H1 (cell line): ENCODE results near the gene ODF4. TPM values are rescaled to one million over a fixed set of nuclear protein-coding genes. Genes with fewer than 3 reads are reported as not detected.

Experiments
- CTCF ChIA-PET: fragments of 300-600 bp; sonication (Branson Sonifier 250); formaldehyde crosslinking; loops from one replicate; lab custom pipeline; 2021; ENCODE audit not compliant: partially characterized antibody; lab: Charles Lee
- POLR2A ChIA-PET: fragments of 300-600 bp; sonication (Branson Sonifier 250); formaldehyde crosslinking; loops from one replicate; lab custom pipeline; 2021; ENCODE audit warnings: inconsistent platforms; ENCODE audit not compliant: partially characterized antibody; lab: Charles Lee
- DNase-seq, 2 experiments: peaks; one replicate each; pipeline versions ENCODE4 v3.0.0 to v3.0.0-alpha.2; 2010 to 2022; ENCODE audit warnings: low spot score in 2 of 2, low read depth in 1 of 2, mixed read lengths in 1 of 2
- FAIRE-seq: peaks from 2 replicates; lab custom pipeline; 2011; peaks lifted over from hg19 to GRCh38; lab: Jason Lieb, UNC
- H2AFZ ChIP-seq: 2 replicates; pipeline ENCODE4 v1.8.1; 2012; ENCODE audit warnings: low read length, inconsistent platforms
- H2AK5ac ChIP-seq: 2 replicates; pipeline ENCODE4 v1.6.1; 2013; ENCODE audit warnings: low read depth, low read length
- H2BK120ac ChIP-seq: replicated peaks from 2 replicates; pipeline ENCODE3; 2013; ENCODE audit warnings: low read depth, low read length, inconsistent platforms
- H2BK12ac ChIP-seq: 2 replicates; pipeline ENCODE4 v1.6.1; 2013; ENCODE audit warnings: low read depth, low read length
- H2BK15ac ChIP-seq: 2 replicates; pipeline ENCODE4 v1.6.1; 2013; ENCODE audit warnings: low read length
- H2BK20ac ChIP-seq: 2 replicates; pipeline ENCODE4 v1.6.1; 2013; ENCODE audit warnings: low read length
- H2BK5ac ChIP-seq: 2 replicates; pipeline ENCODE4 v1.6.1; 2013; ENCODE audit warnings: low read depth, low read length
- H3K14ac ChIP-seq: 2 replicates; pipeline ENCODE4 v1.6.1; 2013; ENCODE audit warnings: inconsistent platforms; ENCODE audit not compliant: insufficient read length
- H3K18ac ChIP-seq: 2 replicates; pipeline ENCODE4 v1.6.1; 2013; ENCODE audit warnings: low read length; ENCODE audit errors: extremely low read depth
- H3K23ac ChIP-seq: 2 replicates; pipeline ENCODE4 v1.6.1; 2013; ENCODE audit warnings: inconsistent platforms; ENCODE audit not compliant: insufficient read length
- H3K23me2 ChIP-seq: 2 replicates; pipeline ENCODE4 v1.6.1; 2013; ENCODE audit warnings: low read depth, low read length
- H3K27ac ChIP-seq: 2 replicates; pipeline ENCODE4 v1.6.1; 2011; ENCODE audit warnings: low read depth, low read length, inconsistent platforms
- H3K27me3 ChIP-seq, 4 experiments: replicated peaks in 1 of 4; 1 replicate in 1 of 4; 2 replicates in 3 of 4; pipeline versions ENCODE4 v1.6.1 to v1.8.1; 2011 to 2013; ENCODE audit warnings: low read length in 3 of 4, mild to moderate bottlenecking in 3 of 4, inconsistent platforms in 2 of 4, mixed read lengths in 2 of 4, moderate library complexity in 1 of 4; ENCODE audit not compliant: control insufficient read depth in 3 of 4, insufficient read depth in 3 of 4; ENCODE audit errors: extremely low read depth in 1 of 4
- H3K36me3 ChIP-seq, 4 experiments: 2 replicates each; pipeline versions ENCODE4 v1.6.1 to v1.8.1; 2011 to 2013; ENCODE audit warnings: mild to moderate bottlenecking in 4 of 4, low read length in 3 of 4, moderate library complexity in 2 of 4, control low read depth in 1 of 4, inconsistent platforms in 1 of 4; ENCODE audit not compliant: insufficient read depth in 4 of 4, control insufficient read depth in 2 of 4
- H3K4ac ChIP-seq: replicated peaks from 2 replicates; pipeline ENCODE3; 2013; ENCODE audit warnings: low read length, low read depth, mixed read lengths, inconsistent platforms; ENCODE audit not compliant: insufficient read length
- H3K4me1 ChIP-seq, 4 experiments: replicated peaks in 1 of 4; 1 replicate in 1 of 4; 2 replicates in 3 of 4; pipeline versions ENCODE4 v1.6.1 to v1.8.1; 2011 to 2013; ENCODE audit warnings: low read length in 3 of 4, inconsistent platforms in 2 of 4, mixed read lengths in 1 of 4; ENCODE audit not compliant: insufficient read depth in 4 of 4, control insufficient read depth in 3 of 4
- H3K4me2 ChIP-seq, 2 experiments: 2 replicates each; pipeline versions ENCODE4 v1.6.1 to v1.8.1; 2011 to 2013; ENCODE audit warnings: low read depth in 2 of 2, low read length in 2 of 2, control low read depth in 1 of 2, inconsistent platforms in 1 of 2, mild to moderate bottlenecking in 1 of 2; ENCODE audit not compliant: insufficient read depth in 1 of 2
- H3K4me3 ChIP-seq, 4 experiments: fragments of 200-600, 300-600 bp in 1 of 4; sonication (generic), shearing (Covaris generic), sonication (Bioruptor Twin) in 1 of 4; 2 replicates each; pipeline versions ENCODE4 v1.5.1 to v1.8.1; 2011 to 2016; ENCODE audit warnings: low read length in 4 of 4, low read depth in 3 of 4, control low read depth in 2 of 4, inconsistent platforms in 2 of 4, mild to moderate bottlenecking in 2 of 4, mixed read lengths in 1 of 4, moderate library complexity in 1 of 4; ENCODE audit not compliant: insufficient read depth in 2 of 4; ENCODE audit errors: extremely low read depth in 1 of 4
- H3K56ac ChIP-seq: replicated peaks from 2 replicates; pipeline ENCODE3; 2013; ENCODE audit warnings: low read depth, mild to moderate bottlenecking, mixed read lengths, low read length, inconsistent platforms; ENCODE audit not compliant: insufficient read length
- H3K79me1 ChIP-seq: 2 replicates; pipeline ENCODE4 v1.6.1; 2013; ENCODE audit warnings: low read depth, low read length, control low read depth
- H3K79me2 ChIP-seq, 2 experiments: 2 replicates each; pipeline versions ENCODE4 v1.6.1 to v1.8.1; 2012 to 2013; ENCODE audit warnings: low read length in 2 of 2, mild to moderate bottlenecking in 2 of 2, inconsistent platforms in 1 of 2; ENCODE audit not compliant: insufficient read depth in 2 of 2, control insufficient read depth in 1 of 2
- H3K9ac ChIP-seq, 4 experiments: replicated peaks in 1 of 4; 1 replicate in 1 of 4; 2 replicates in 3 of 4; pipeline versions ENCODE4 v1.6.1 to v1.8.1; 2011 to 2013; ENCODE audit warnings: low read depth in 3 of 4, low read length in 3 of 4, control low read depth in 2 of 4, mild to moderate bottlenecking in 2 of 4, moderate library complexity in 2 of 4, inconsistent platforms in 1 of 4; ENCODE audit errors: extremely low read depth in 1 of 4
- H3K9me3 ChIP-seq, 2 experiments: 2 replicates each; pipeline versions ENCODE4 v1.6.1 to v1.8.1; 2012 to 2013; ENCODE audit warnings: mild to moderate bottlenecking in 2 of 2, moderate library complexity in 2 of 2, control low read depth in 1 of 2, inconsistent platforms in 1 of 2, low read depth in 1 of 2, low read length in 1 of 2, mixed read lengths in 1 of 2; ENCODE audit not compliant: insufficient read depth in 2 of 2
- H4K20me1 ChIP-seq, 2 experiments: replicated peaks in 1 of 2; 2 replicates each; pipeline versions ENCODE3 to v1.8.1; 2011 to 2013; ENCODE audit warnings: inconsistent platforms in 2 of 2, low read length in 2 of 2, mild to moderate bottlenecking in 1 of 2; ENCODE audit not compliant: insufficient read depth in 2 of 2, control insufficient read depth in 1 of 2
- H4K5ac ChIP-seq: 2 replicates; pipeline ENCODE4 v1.6.1; 2013; ENCODE audit warnings: low read length, low read depth, mixed read lengths, inconsistent platforms; ENCODE audit not compliant: insufficient read length
- H4K8ac ChIP-seq: 2 replicates; pipeline ENCODE4 v1.8.0; 2013; ENCODE audit warnings: mild to moderate bottlenecking, moderate library complexity, low read length, inconsistent platforms; ENCODE audit not compliant: insufficient read depth; ENCODE audit errors: extremely low read depth
- H4K91ac ChIP-seq: replicated peaks from 2 replicates; pipeline ENCODE3; 2013; ENCODE audit warnings: low read length, mixed read lengths, inconsistent platforms; ENCODE audit not compliant: insufficient read length
- ATF2 ChIP-seq: IDR thresholded peaks from 2 replicates; pipeline ENCODE4 v1.6.1; 2012; ENCODE audit warnings: low read length, inconsistent platforms
- RAD21 ChIP-seq, 2 experiments: IDR thresholded peaks in 1 of 2; conservative IDR thresholded peaks in 1 of 2; 2 replicates each; pipeline ENCODE4 v1.6.1; 2011; ENCODE audit warnings: low read depth in 2 of 2, low read length in 2 of 2, improper control_type of control experiment in 1 of 2, inconsistent platforms in 1 of 2, mild to moderate bottlenecking in 1 of 2, moderate library complexity in 1 of 2
- SP1 ChIP-seq: IDR thresholded peaks from 2 replicates; pipeline ENCODE4 v1.6.1; 2011; ENCODE audit warnings: low read depth, low read length
- TBP ChIP-seq: IDR thresholded peaks from 2 replicates; pipeline ENCODE4 v1.6.1; 2011; ENCODE audit warnings: low read depth, low read length, improper control_type of control experiment
- ZNF274 ChIP-seq: IDR thresholded peaks from 2 replicates; pipeline ENCODE4 v1.7.0; 2012; ENCODE audit warnings: low read length, borderline replicate concordance; ENCODE audit errors: extremely low read depth
- WGBS, 2 experiments: shearing (Covaris generic) in 1 of 2; methylation state at CpG; one replicate each; pipeline versions ENCODE4 v1.1.6 to v1.1.7; 2013 to 2015; ENCODE audit warnings: low lambda C conversion rate in 2 of 2, mixed read lengths in 2 of 2, inconsistent platforms in 1 of 2, low coverage in 1 of 2, missing lambda C conversion rate in 1 of 2; ENCODE audit not compliant: insufficient replicate concordance in 2 of 2, insufficient coverage in 1 of 2, insufficient read length in 1 of 2; ENCODE audit errors: extremely low coverage in 1 of 2, missing lambda C conversion rate in 1 of 2; 5-methylcytosine and 5-hydroxymethylcytosine counted together
- polyA plus RNA-seq, 7 experiments: library from polyadenylated mRNA; depleted of rRNA in 3 of 7; stranded (reverse) in 5 of 7; unstranded in 2 of 7; fragments of >200 nt in 5 of 7; fragments of 200-250 nt in 2 of 7; gene quantifications; 1 replicate in 5 of 7; 2 replicates in 1 of 7; 4 replicates in 1 of 7; pipeline versions ENCODE4 v1.2.1 to v1.2.3, GENCODE V29; 2011 to 2013; ENCODE audit warnings: missing spikeins in 2 of 7, mixed read lengths in 2 of 7
- total RNA-seq: library from RNA; stranded (reverse); fragmentation: NEBNext Ultra II Directional; extraction: Animal tissue kit (Norgen Biotek cat#: 25700); gene quantifications from 2 replicates; pipeline ENCODE4 v1.2.1, GENCODE V29; 2021

ODF4 gene
- total and polyA plus RNA-seq, 2 of the 8 experiments (the other 6 are each of a cell fraction or from before 2014, with no cell fraction given) = not detected

- H4K5ac ChIP-seq = no peak overlapping the region
- no peak overlapping the region for H3K4ac ChIP-seq
- H2AK5ac ChIP-seq = no peak overlapping the region
- no peak overlapping the region for H3K9ac ChIP-seq
- peaks cover 1% of the 10 kb centered on the region; the same call in 1 of the 2 replicates for H3K23me2 ChIP-seq
- H3K79me1 ChIP-seq = no peaks in the 10 kb centered on the region
- H3K4me3 ChIP-seq = no peak overlapping the region
- no peak overlapping the region for H2BK5ac ChIP-seq
- H3K18ac ChIP-seq = no peak overlapping the region
- no peak overlapping the region for H2AFZ ChIP-seq
- H2BK12ac ChIP-seq = no peak overlapping the region
- no peak overlapping the region for H3K27ac ChIP-seq
- no peak overlapping the region for H2BK120ac ChIP-seq
- DNase-seq (no peak), FAIRE-seq (peak; percentile 58)
- H3K36me3 ChIP-seq = no peaks in the 10 kb centered on the region
- CTCF ChIA-PET = interaction anchor here (1.6 to 1.9 kb wide), 2 partner anchors 20 to 40 kb away, joined by 5 read pairs; no protein-coding TSS in a partner anchor
- 77% methylated on average over 6 of the region's 6 CpGs; no CpG with 5 or more reads in 1 of the 2 experiments for WGBS, 2 experiments
- peaks cover 0 to 6% (median under 1%) of the 10 kb centered on the region in 4 experiments; a peak in 3 of 7 replicates for H3K4me1 ChIP-seq
- no peak for TF ChIP-seq ZNF274
- TF ChIP-seq ATF2 = no peak
- TF ChIP-seq SP1 = peak; percentile 86
- no peak for TF ChIP-seq TBP
- no peak for TF ChIP-seq RAD21 (IDR thresholded peaks at IDR 0.05 in 1 of 2, conservative IDR thresholded peaks at IDR 0.05 in 1 of 2; ENCODE audit: low read depth in 2 of 2, low read length in 2 of 2)
- H4K20me1 ChIP-seq = no peaks in the 10 kb centered on the region
- POLR2A ChIA-PET = no interaction called here
- no peak overlapping the region for H2BK15ac ChIP-seq
- H4K91ac ChIP-seq = no peak overlapping the region
- no peak overlapping the region for H3K14ac ChIP-seq
- peaks cover 0 to 13% (median 10%) of the 10 kb centered on the region in 4 experiments; a peak in 6 of 7 replicates for H3K27me3 ChIP-seq
- no peak overlapping the region for H4K8ac ChIP-seq
- H3K79me2 ChIP-seq = no peaks in the 10 kb centered on the region
- no peak overlapping the region for H3K56ac ChIP-seq
- no peaks in the 10 kb centered on the region for H3K9me3 ChIP-seq
- H3K4me2 ChIP-seq = no peak overlapping the region
- H3K23ac ChIP-seq = no peak overlapping the region
- no peak overlapping the region for H2BK20ac ChIP-seq
These were observed 18.6 kb upstream of the ODF4 start for GRCh38 chr17:8320990-8321389.
